D721Med (cell line): ENCODE measurements around the gene PDCD1.

ENCODE experiments used
- DNase-seq: peaks from one replicate; pipeline ENCODE4 v3.0.0; 2011; ENCODE audit warnings: low spot score; ENCODE audit not compliant: insufficient read length
- FAIRE-seq: peaks from 2 replicates; lab custom pipeline; 2011; peaks lifted over from hg19 to GRCh38; lab: Jason Lieb, UNC
- TF ChIP-seq, protein P1 (sequence below): IDR thresholded peaks from 2 replicates; pipeline ENCODE4 v1.5.1; 2012; ENCODE audit warnings: mild to moderate bottlenecking, control low read depth; ENCODE audit not compliant: insufficient read depth; ENCODE audit errors: missing control alignments

PDCD1 gene

DNA sequence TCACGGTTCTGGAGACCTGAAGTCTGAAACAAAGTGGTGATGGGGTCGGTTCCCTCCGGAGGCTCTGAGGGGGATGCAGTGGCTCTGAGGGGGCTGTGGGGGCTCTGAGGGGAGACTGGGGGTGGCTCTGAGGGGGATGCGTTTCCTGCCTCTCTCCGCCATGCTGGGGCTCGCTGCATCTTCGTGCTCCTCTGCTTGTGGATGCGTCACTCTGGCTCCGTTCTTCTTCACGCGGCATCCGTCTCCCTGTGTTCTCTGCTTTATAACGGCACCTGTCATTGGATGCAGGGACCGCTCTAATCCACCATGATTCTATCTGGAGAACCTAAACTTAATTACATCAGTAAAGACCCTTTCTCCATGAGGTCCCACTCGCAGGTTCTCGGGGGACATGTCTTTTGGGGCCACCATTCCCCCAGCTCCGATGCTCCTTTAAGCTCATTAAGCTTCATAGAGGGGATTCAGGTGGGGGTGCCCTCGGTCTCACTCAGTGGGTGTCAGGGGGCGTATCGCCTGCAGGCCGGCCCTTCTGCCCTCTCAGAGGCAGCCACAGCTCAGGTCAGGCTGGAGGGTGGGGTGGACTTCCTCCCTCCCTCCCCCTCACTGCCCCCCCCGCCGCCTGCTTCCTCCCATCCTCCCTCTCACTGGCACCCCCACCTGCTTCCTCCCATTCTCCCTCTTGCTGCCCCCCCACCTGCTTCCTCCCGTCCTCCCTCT, 29.3 kb upstream of the PDCD1 start:
- FAIRE-seq = no peak
- TF ChIP-seq, protein P1, sequence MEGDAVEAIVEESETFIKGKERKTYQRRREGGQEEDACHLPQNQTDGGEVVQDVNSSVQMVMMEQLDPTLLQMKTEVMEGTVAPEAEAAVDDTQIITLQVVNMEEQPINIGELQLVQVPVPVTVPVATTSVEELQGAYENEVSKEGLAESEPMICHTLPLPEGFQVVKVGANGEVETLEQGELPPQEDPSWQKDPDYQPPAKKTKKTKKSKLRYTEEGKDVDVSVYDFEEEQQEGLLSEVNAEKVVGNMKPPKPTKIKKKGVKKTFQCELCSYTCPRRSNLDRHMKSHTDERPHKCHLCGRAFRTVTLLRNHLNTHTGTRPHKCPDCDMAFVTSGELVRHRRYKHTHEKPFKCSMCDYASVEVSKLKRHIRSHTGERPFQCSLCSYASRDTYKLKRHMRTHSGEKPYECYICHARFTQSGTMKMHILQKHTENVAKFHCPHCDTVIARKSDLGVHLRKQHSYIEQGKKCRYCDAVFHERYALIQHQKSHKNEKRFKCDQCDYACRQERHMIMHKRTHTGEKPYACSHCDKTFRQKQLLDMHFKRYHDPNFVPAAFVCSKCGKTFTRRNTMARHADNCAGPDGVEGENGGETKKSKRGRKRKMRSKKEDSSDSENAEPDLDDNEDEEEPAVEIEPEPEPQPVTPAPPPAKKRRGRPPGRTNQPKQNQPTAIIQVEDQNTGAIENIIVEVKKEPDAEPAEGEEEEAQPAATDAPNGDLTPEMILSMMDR = no peak
- no peak for DNase-seq

DNA sequence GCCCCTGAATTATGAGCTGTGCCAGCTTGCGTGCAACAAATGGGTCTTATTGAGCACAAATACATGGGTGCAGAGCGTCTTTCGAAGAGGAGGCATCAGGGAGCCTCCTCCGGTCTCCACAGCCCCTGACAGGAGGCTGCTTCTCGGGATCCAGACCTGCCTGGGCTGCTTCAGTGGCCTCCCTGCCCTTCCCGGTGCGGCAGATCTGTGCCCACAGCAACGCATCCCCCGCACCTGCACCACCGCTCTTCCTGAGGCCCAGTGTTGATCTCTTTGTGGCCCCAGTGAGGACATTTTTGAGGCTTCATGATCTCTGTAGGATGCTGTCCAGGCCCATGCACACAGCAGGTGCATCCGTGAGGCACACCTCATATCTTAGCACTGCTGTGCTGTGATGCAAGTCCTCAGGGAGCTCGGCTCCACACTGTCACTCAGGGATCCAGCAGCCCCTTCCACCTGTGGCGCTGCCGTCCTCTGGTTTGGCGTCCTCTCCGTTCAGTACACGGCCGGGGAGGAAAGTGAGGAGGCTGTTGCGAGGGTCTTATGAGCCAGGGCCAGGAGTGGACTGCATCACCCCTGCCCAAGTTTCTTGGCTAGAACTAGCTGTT, 28.2 kb upstream of the PDCD1 start:
- DNase-seq (no peak), FAIRE-seq (no peak)
- TF ChIP-seq, protein P1 = no peak

DNA sequence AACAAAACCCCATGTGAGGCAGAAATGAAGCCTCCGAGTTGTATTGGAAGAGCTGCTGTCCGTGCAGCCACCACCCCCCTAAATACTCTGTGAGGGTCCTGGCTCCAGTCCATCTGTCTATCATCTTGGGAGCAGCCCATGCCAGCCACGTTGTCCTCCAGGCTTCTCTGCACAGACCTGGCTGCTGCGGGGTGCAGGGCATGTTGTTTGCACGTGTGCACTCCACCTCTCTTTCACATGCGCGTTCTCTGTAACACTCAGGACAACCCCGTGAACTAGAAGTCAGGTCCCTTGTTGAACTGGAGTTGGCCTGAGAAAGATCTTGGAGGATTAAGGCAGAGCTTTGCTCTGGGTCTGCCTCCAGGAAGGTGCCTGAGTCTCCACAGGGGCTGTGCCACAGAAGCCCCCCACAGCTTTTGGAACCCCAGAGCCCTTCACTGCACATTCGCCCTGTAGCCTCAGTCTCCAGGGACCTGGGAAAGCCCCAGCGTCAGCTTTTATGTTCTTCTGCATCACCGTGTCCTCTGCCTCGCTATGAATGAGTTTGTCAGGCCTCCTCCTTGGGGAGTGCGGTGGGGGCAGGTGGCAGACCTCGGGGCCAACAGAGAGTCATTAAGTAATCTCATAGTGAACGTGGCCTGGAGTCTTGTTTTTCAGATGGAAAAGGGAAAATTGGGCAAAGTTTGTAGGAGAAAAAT, 27.4 kb upstream of the PDCD1 start:
- TF ChIP-seq, protein P1 = no peak
- no peak for FAIRE-seq
- DNase-seq = no peak

DNA sequence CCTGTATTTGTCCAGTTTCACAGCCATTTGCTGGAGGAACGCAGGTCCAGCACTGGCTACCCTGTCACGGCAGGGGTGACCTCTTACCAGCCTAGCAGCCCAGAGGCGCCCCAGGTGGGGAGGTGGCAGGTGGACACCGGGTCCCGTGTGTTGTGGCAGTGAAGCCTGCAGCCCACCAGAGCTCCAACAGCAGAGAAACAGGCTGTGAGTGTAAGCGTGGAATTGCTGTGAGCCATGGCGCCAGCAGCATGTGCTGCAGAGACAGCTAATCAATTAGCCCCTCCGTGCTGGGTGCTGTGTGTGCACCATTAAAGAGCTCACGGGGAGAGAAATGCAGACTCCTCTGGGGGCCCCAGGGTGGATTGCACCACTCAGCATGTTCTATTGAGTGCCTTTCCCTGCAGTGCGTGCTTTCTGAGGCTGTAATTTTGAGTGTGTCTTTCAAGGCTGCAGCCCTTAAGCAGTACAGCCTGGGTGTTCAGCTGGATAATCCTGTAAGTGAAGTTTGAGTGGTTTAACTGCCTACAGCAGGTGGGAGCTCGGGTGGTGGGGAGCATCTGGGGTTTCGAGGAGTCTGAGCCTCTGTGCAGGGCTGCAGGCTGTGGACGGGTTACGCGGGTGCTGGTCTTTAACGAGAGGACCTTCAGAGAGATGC, 26.7 kb upstream of the PDCD1 start:
- DNase-seq (peak; percentile 83), FAIRE-seq (peak; percentile 60)
- TF ChIP-seq, protein P1 = no peak

DNA sequence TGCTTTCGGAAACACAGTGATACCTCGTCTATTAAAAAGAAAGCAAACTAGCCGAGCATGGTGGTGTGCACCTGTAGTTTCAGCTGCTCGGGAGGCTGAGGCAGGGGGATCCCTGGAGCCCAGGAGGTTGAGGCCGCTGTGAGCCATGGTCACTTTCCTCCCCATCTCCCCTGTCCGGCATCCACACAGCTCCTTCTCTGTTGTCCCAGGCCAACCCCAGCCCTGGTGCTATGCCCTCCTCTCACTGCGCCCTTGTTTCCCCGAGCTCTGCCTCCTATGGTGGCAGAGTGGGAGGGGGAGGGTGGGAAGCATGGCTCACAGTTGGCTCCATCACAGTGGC, 26.2 kb upstream of the PDCD1 start:
- FAIRE-seq (no peak), DNase-seq (no peak)
- TF ChIP-seq, protein P1 = no peak

DNA sequence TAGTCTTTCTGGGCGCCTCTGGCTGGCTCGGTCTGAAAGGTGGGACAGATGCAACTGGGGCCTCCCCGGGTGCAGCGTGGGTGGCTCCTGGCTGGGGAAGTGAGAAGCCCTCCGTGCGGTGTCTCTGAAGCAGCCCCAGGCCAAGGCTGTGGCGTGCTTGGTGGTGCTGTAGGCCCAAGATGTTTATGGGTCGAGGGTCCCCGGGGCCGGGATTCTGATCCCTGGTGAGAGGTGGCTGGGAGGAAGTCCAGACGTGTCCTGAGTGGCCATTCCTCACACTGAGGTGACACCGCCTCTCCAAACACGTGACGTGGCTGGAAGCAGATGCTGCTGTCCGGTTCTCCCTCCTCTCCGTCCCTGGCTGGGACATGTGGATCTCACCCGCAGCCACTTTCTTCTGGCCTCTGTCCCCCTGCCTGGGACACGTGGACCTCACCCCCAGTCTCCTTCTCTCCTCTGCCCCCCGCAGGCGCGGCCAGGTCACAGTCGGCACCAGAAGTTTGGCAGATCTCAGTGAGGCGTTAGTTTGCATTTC, 23.5 kb upstream of the PDCD1 start:
- DNase-seq (no peak), FAIRE-seq (no peak)
- TF ChIP-seq, protein P1 = no peak
